ENCODE measurements around the gene KLF3. TPM values are rescaled to one million over a fixed set of nuclear protein-coding genes. Genes with fewer than 3 reads are reported as not detected.
A peak's percentile ranks its signal among the peaks of the same experiment; 100 is the strongest.

Gene KLF3
- total and polyA plus RNA-seq, 9 of the 15 experiments (the other 6 are each of a cell fraction or from before 2014, with no cell fraction given): 9.9 to 47.2 (median 18.1) TPM

GRCh38 chr4:38667085-38667893, 3.3 kb downstream of the KLF3 start (continued):
- TF ChIP-seq KLF6 (CRISPR knock-in tag; IDR thresholded peaks at IDR 0.05; ENCODE audit: borderline replicate concordance) (no peak), KAT8 (IDR thresholded peaks at IDR 0.05; ENCODE audit: low read depth) (no peak), ETV6 (IDR thresholded peaks at IDR 0.05; ENCODE audit: borderline replicate concordance in 1 of 2, low read depth in 2 of 2, low read length in 1 of 2) (peak in 1 of 2 experiments; percentile 52; a peak in 1 of 4 replicates), ETV6 (CRISPR knock-in tag; IDR thresholded peaks at IDR 0.05; ENCODE audit: borderline replicate concordance) (no peak), SAFB (IDR thresholded peaks at IDR 0.05; ENCODE audit: borderline replicate concordance, low read depth, low read length) (no peak), DACH1 (IDR thresholded peaks at IDR 0.05; ENCODE audit: partially characterized antibody) (peak; percentile 86), ZNF780A (CRISPR knock-in tag; IDR thresholded peaks at IDR 0.05) (no peak), NCOR1 (IDR thresholded peaks at IDR 0.05) (peak; percentile 92), ZNF644 (tag; IDR thresholded peaks at IDR 0.05; ENCODE audit: low read depth) (no peak), RFX1 (IDR thresholded peaks at IDR 0.05) (no peak), RERE (CRISPR knock-in tag; IDR thresholded peaks at IDR 0.05; ENCODE audit: borderline replicate concordance) (no peak), POLR2AphosphoS5 (IDR thresholded peaks at IDR 0.05; ENCODE audit: control insufficient read depth, insufficient read depth, low read depth, low read length) (peak; percentile 92), NKRF (IDR thresholded peaks at IDR 0.05; ENCODE audit: borderline replicate concordance) (0 out of 2 replicates have a peak, but pooled peaks have one; percentile 37), CHAMP1 (IDR thresholded peaks at IDR 0.05) (no peak), DLX4 (CRISPR knock-in tag; IDR thresholded peaks at IDR 0.05) (no peak), RBM25 (IDR thresholded peaks at IDR 0.05; ENCODE audit: low read depth, low read length, severe bottlenecking) (no peak), POU5F1 (IDR thresholded peaks at IDR 0.05; ENCODE audit: borderline replicate concordance, low read depth, low read length, partially characterized antibody) (no peak)

All from K562 (cell line).